Cortex of kidney (tissue), 1 donor: ENCODE data around the gene FAM180A.
"Not testable (repeated sequence)": the region's sequence is repeated elsewhere in the genome, so short reads cannot be mapped to it uniquely, and the experiment has no call there.

Source experiments
- DNase-seq: peaks from one replicate; lab custom pipeline; 2025; lab: John Stamatoyannopoulos, UW

Gene FAM180A

GRCh38 chr7:135748770-135749169, at the start of gene FAM180A:
Gene FAM180A, minus strand, starts transcription at chr7:135748813. Its CDS starts 233 bp downstream, at chr7:135748580.
- no peak for DNase-seq

- DNase-seq, result no peak
These were observed 49.5 kb upstream of the FAM180A start for GRCh38 chr7:135798095-135798494.

GRCh38 chr7:135795846-135796570, 47.4 kb upstream of the FAM180A start:
- DNase-seq, result no peak

GRCh38 chr7:135793841-135794240, 45.2 kb upstream of the FAM180A start:
- no peak for DNase-seq

GRCh38 chr7:135792866-135793265, 44.3 kb upstream of the FAM180A start:
- DNase-seq, result no peak

GRCh38 chr7:135792363-135792668, 43.7 kb upstream of the FAM180A start:
- DNase-seq, result no peak

- DNase-seq, result no peak
These were observed 43.1 kb upstream of the FAM180A start for GRCh38 chr7:135791543-135792362.

- DNase-seq, result no peak
These were observed 41.9 kb upstream of the FAM180A start for GRCh38 chr7:135790371-135790977.

GRCh38 chr7:135789956-135790355, 41.3 kb upstream of the FAM180A start:
- DNase-seq, result no peak

- DNase-seq, result no peak
These were observed 40.8 kb upstream of the FAM180A start for GRCh38 chr7:135789431-135789830.

GRCh38 chr7:135786911-135787310, 38.3 kb upstream of the FAM180A start:
- DNase-seq, result no peak

GRCh38 chr7:135785065-135785464, 36.5 kb upstream of the FAM180A start:
- no peak for DNase-seq

GRCh38 chr7:135784013-135784412, 35.4 kb upstream of the FAM180A start:
- DNase-seq, result no peak

GRCh38 chr7:135782801-135783200, 34.2 kb upstream of the FAM180A start:
- no peak for DNase-seq

- DNase-seq, result no peak
These were observed 33.8 kb upstream of the FAM180A start for GRCh38 chr7:135782377-135782776.

GRCh38 chr7:135777626-135778398, 29.2 kb upstream of the FAM180A start:
- DNase-seq, result no peak

- DNase-seq, result not testable (repeated sequence)
These were observed 27.3 kb upstream of the FAM180A start for GRCh38 chr7:135775915-135776314.

GRCh38 chr7:135775230-135775629, 26.6 kb upstream of the FAM180A start:
- no peak for DNase-seq

GRCh38 chr7:135774284-135774683, 25.7 kb upstream of the FAM180A start:
- DNase-seq, result no peak

- no peak for DNase-seq
These were observed 24.9 kb upstream of the FAM180A start for GRCh38 chr7:135773464-135773863.

- no peak for DNase-seq
These were observed 24.1 kb upstream of the FAM180A start for GRCh38 chr7:135772639-135773222.
